Heart right ventricle (tissue), 16 donors: ENCODE results near the gene FAM168A. TPM values are rescaled to one million over a fixed set of nuclear protein-coding genes. Genes with fewer than 3 reads are reported as not detected.

Experiments
- ATAC-seq, 8 donors: fragments of 200-7000 bp; cut with Tn5 transposase; one replicate each; pipeline ENCODE4 v1.9.1; 2020; ENCODE audit warnings: mild to moderate bottlenecking in 8 of 8, moderate library complexity in 8 of 8, moderate number of reproducible peaks in 1 of 8
- DNase-seq, 2 donors: peaks; one replicate each; pipeline ENCODE4 v3.0.0-alpha.2; 2020
- H3K27ac ChIP-seq, 10 donors: fragments of 200-600 bp; sonication (generic) in 2 of 10; one replicate each; pipeline versions ENCODE4 v1.5.0 to v1.8.0; 2020 to 2022; ENCODE audit warnings: mild to moderate bottlenecking in 3 of 10
- H3K27me3 ChIP-seq, 7 donors: fragments of 200-600 bp; one replicate each; pipeline ENCODE4 v1.8.0; 2021 to 2022; ENCODE audit warnings: mild to moderate bottlenecking in 2 of 7
- H3K36me3 ChIP-seq, 9 donors: fragments of 200-600 bp; sonication (generic) in 1 of 9; one replicate each; pipeline versions ENCODE4 v1.5.0 to v1.8.0; 2020 to 2022; ENCODE audit warnings: mild to moderate bottlenecking in 2 of 9
- H3K4me1 ChIP-seq, 9 donors: fragments of 200-600 bp; sonication (generic) in 1 of 9; one replicate each; pipeline versions ENCODE4 v1.5.0 to v1.8.0; 2020 to 2022; ENCODE audit warnings: mild to moderate bottlenecking in 4 of 9
- H3K4me3 ChIP-seq, 10 donors: fragments of 200-600 bp; sonication (generic) in 2 of 10; one replicate each; pipeline versions ENCODE4 v1.5.0 to v1.8.0; 2020 to 2022; ENCODE audit warnings: mild to moderate bottlenecking in 7 of 10, moderate library complexity in 2 of 10
- H3K9me3 ChIP-seq, 11 donors: fragments of 200-600 bp in 10 of 11; sonication (generic) in 2 of 11; one replicate each; pipeline versions ENCODE4 v1.5.0 to v1.8.0; 2013 to 2022; ENCODE audit warnings: mild to moderate bottlenecking in 2 of 11, control low read depth in 1 of 11, moderate library complexity in 1 of 11
- WGBS, 2 donors: extraction: QIAGEN DNeasy Blood & Tissue Kit; methylation state at CpG; one replicate each; pipeline ENCODE4 v1.1.7; 2013; ENCODE audit warnings: inconsistent platforms in 1 of 2; 5-methylcytosine and 5-hydroxymethylcytosine counted together
- intact Hi-C, 10 donors: fragments of 100-400 bp; cut with DNase I; formaldehyde crosslinking; loops; one replicate each; pipeline versions ENCODE4 v1.11.1 to v1.14.2; 2022
- polyA plus RNA-seq, 2 donors: library from polyadenylated mRNA; stranded (reverse); fragments of 200-250 nt; gene quantifications; one replicate each; pipeline ENCODE4 v1.2.3, GENCODE V29; 2013
- total RNA-seq, 10 donors: library from RNA; stranded (reverse); fragmentation: NEBNext Ultra II Directional in 3 of 10; extraction: Animal tissue kit (Norgen Biotek cat#: 25700) in 3 of 10; gene quantifications; one replicate each; pipeline versions ENCODE4 v1.2.1 to v1.2.4, GENCODE V29; 2021 to 2023
- TF ChIP-seq, protein P1 (sequence below), 9 donors: fragments of 200-600 bp; sonication (generic) in 2 of 9; IDR thresholded peaks; one replicate each; pipeline versions ENCODE4 v1.5.0 to v1.8.0; 2021 to 2022; ENCODE audit warnings: antibody characterized with exemption in 9 of 9, mild to moderate bottlenecking in 5 of 9, moderate library complexity in 1 of 9
- donor health status: Arrhythmogenic right ventricular cardiomyopathy.
- donor health status: ischemic (EF 13 %, LVEDD 7.1; RV severe dilation, severe dysfunction).
- donor health status: healthy with polysubstance abuse.
- donor health status: DM: no; HTN: yes; CAD: no.
- donor health status: DM: no; HTN: no; CAD: no.
- donor health status: ischemic (EF 25% LVEDD 6.9; RV normal size, moderate dysfunction).
- donor health status: ischemic (EF 25% LVEDD 5.7; RV mildly dilated, moderate dysfunction).
- donor health status: healthy.
- donor health status: DM: yes; HTN: yes; CAD: no.
- donor health status: Ischemic cardiomyopathy.
- donor health status: ischemic (EF 35%, LVEDD 5.7; RV mildly dilated, moderate dysfunction).
- donor health status: nonischemic (EF 11% LVEDD 7.7; RV severe dilation, severe dysfunction).
- donor health status: DM: yes; HTN: yes; CAD: no.
- donor health status: PGD.
- donor health status: ischemic (EF 29% LVEDD 5.4; RV normal size, mild dysfunction).
- donor health status: nonischemic (EF 23%, LVEDD 6.1; RV moderate dilation, normal function).

Gene FAM168A
- total and polyA plus RNA-seq, 12 donors, result 7.9 to 37.1 (median 31.8) TPM

DNA sequence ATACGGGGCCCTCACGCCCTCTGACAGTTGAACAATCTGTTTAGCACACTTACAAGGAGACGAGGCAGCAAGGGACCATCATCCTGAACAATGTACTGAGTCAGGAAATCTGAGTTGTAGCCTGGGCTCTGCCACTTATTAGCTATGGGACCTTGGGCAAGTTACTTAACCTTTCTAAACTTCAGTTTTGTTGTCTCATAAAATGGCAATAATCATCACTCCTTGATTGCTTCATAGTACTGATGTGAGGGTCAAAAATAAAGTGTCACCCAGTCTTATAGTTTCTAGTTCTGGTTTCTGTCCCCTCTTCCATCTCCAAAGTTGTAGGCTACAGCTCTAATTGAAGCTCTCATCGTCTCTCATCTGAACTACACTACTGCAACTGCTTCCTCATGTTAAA is 175.0 kb downstream of the FAM168A start:
- ATAC-seq, result no peak

DNA sequence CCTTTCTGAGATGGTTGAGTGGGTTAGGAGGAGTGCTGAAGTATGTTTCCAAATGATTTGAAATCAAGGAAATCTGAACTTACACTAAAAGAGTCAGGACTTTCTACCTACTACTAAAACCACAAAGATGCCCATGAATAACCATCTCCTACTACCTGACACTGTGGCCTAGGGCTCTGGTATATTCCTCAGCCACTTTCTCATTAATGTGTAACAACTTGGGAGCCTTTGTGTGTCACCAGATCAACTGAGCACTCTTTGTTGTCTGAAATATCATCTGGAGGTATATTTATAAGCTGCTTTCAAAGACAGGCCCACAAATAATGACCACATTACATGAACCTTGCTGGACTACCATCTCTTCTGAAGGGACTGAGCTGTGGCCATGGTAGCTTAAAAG is 177.8 kb downstream of the FAM168A start:
- Histone ChIP-seq H3K9me3 (no peaks in the 10 kb centered on the region), H3K4me3 (no peak overlapping the region), H3K27me3 (no peaks in the 10 kb centered on the region), H3K36me3 (peaks cover 0 to 39% (median 15%) of the 10 kb centered on the region in 9 donors), H3K27ac (no peak overlapping the region), H3K4me1 (peaks cover 0 to 38% (median 27%) of the 10 kb centered on the region in 9 donors)
- no peak for DNase-seq
- TF ChIP-seq, protein P1, sequence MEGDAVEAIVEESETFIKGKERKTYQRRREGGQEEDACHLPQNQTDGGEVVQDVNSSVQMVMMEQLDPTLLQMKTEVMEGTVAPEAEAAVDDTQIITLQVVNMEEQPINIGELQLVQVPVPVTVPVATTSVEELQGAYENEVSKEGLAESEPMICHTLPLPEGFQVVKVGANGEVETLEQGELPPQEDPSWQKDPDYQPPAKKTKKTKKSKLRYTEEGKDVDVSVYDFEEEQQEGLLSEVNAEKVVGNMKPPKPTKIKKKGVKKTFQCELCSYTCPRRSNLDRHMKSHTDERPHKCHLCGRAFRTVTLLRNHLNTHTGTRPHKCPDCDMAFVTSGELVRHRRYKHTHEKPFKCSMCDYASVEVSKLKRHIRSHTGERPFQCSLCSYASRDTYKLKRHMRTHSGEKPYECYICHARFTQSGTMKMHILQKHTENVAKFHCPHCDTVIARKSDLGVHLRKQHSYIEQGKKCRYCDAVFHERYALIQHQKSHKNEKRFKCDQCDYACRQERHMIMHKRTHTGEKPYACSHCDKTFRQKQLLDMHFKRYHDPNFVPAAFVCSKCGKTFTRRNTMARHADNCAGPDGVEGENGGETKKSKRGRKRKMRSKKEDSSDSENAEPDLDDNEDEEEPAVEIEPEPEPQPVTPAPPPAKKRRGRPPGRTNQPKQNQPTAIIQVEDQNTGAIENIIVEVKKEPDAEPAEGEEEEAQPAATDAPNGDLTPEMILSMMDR (IDR thresholded peaks at IDR 0.05), result no peak
- intact Hi-C loops, result no loop called here
- ATAC-seq, result no peak

More for the DNA sequence above, 175.0 kb downstream of the FAM168A start:
- no peak for DNase-seq
- Histone ChIP-seq H3K4me1 (peaks cover 0 to 42% (median 34%) of the 10 kb centered on the region in 9 donors), H3K36me3 (peaks cover 0 to 24% (median 14%) of the 10 kb centered on the region in 9 donors), H3K4me3 (no peak overlapping the region), H3K27ac (no peak overlapping the region), H3K9me3 (no peaks in the 10 kb centered on the region), H3K27me3 (no peaks in the 10 kb centered on the region)
- 92 to 96% methylated on average over 4 of the region's 4 CpGs for WGBS, 2 donors
- TF ChIP-seq, protein P1 (IDR thresholded peaks at IDR 0.05), result no peak
- intact Hi-C loops, result no loop called here

DNA sequence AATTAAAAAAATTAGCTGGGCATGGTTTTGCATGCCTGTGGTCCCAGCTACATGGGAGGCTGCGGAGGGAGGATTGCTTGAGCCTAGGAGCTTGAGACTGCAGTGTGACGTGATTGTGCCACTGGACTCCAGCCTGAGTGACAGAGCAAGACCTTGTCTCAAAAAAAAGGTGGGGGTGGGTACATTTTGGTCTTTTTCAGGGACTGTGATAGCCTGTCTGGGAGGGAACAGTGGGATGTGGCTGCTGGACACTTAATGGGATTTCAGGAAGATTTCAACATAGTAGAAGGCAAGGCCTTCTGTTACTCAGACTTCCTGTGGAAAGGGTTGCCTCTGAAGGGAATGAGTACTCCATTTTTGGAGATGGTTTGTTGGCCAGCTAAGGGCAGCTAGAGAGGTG is 181.1 kb downstream of the FAM168A start:
- peaks cover 0 to 55% (median 15%) of the 10 kb centered on the region in 9 donors for H3K36me3 ChIP-seq
- H3K27me3 ChIP-seq, result no peaks in the 10 kb centered on the region
- ATAC-seq (peak in 1 of 8 donors; percentile 55), DNase-seq (no peak)
- H3K27ac ChIP-seq, result peak overlapping the region in 4 of 10 donors; percentile 2 to 75 (median 51)
- H3K4me3 ChIP-seq, result no peak overlapping the region
- peaks cover 0 to 53% (median 34%) of the 10 kb centered on the region in 9 donors for H3K4me1 ChIP-seq
- TF ChIP-seq, protein P1 (IDR thresholded peaks at IDR 0.05), result no peak
- H3K9me3 ChIP-seq, result no peaks in the 10 kb centered on the region
- 97 to 99% methylated on average over 2 of the region's 2 CpGs for WGBS, 2 donors
- intact Hi-C loops, result loop anchor here in 1 of 10 donors (5.0 kb wide), 1 partner anchor 51 kb away; no protein-coding TSS in a partner anchor

DNA sequence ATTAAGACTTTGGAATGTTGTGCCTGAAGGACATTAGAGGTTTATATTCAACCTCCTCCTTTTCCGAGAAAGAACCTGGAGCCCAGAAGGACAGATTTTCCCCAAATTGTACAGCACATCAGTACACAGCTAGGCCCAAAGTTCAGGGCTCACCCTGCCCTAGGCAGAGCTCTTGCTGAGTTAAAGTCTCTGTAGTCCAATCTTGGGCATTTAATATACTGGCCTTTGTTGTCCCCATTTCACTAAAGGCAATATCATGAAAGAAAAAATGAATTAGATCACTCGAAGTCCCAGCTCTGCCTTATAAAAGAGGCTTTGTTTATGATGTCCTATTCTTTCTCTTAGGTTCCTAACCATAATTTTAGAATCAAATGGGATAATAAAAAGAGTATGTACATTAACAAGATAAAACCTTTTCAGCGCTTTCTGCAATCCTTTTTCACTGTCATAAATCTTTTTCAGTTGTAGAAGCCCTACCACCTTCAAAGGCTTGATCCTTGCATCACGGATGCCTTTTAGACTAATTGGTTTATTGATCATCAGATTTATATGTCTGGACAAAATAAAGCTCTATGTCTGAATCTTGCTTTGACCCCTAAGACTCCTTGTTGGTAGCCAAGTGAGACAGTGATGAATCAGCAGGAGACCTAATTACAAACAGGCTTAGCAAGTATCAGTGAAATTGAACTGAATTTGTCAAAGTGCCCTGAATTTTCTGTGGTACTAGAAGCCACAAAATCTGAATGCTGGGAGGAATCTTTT is 181.9 kb downstream of the FAM168A start:
- Histone ChIP-seq H3K4me1 (peaks cover 0 to 53% (median 27%) of the 10 kb centered on the region in 9 donors), H3K27ac (peak overlapping the region in 6 of 10 donors; percentile 14 to 75 (median 47)), H3K27me3 (no peaks in the 10 kb centered on the region), H3K36me3 (peaks cover 0 to 61% (median 15%) of the 10 kb centered on the region in 9 donors), H3K9me3 (no peaks in the 10 kb centered on the region), H3K4me3 (no peak overlapping the region)
- 88 to 95% methylated on average over 4 of the region's 4 CpGs for WGBS, 2 donors
- ATAC-seq (no peak), DNase-seq (no peak)
- intact Hi-C loops, result loop anchor here in 1 of 10 donors (5.0 kb wide), 1 partner anchor 51 kb away; no protein-coding TSS in a partner anchor
- TF ChIP-seq, protein P1 (IDR thresholded peaks at IDR 0.05), result no peak
